ENCODE measurements around the gene DNAJC27. TPM values are rescaled to one million over a fixed set of nuclear protein-coding genes. Genes with fewer than 3 reads are reported as not detected.

The DNAJC27 gene
- total and polyA plus RNA-seq, 9 of the 15 experiments (the other 6 are each of a cell fraction or from before 2014, with no cell fraction given): 0.53 to 5.9 (median 3.0) TPM

- no peak for TF ChIP-seq TRIM25 (IDR thresholded peaks at IDR 0.05; ENCODE audit: borderline replicate concordance)
- TF ChIP-seq ZNF592 (IDR thresholded peaks at IDR 0.05): no peak
- TF ChIP-seq E4F1 (CRISPR knock-in tag; IDR thresholded peaks at IDR 0.05; ENCODE audit: borderline replicate concordance): no peak
These were observed 72.3 kb downstream of the DNAJC27 start (continued) for GRCh38 chr2:24899361-24899910.

All from K562 (cell line).